HG03520 (cell line): ENCODE data around the gene EFR3B.
"Not testable (repeated sequence)": the region's sequence is repeated elsewhere in the genome, so short reads cannot be mapped to it uniquely, and the experiment has no call there.

ENCODE experiments used
- ATAC-seq: cut with Tn5 transposase; IDR thresholded peaks from one replicate; pipeline ENCODE4 v1.9.1; 2021; ENCODE audit warnings: mild to moderate bottlenecking, moderate library complexity; ENCODE audit not compliant: unreplicated experiment

Gene EFR3B

DNA sequence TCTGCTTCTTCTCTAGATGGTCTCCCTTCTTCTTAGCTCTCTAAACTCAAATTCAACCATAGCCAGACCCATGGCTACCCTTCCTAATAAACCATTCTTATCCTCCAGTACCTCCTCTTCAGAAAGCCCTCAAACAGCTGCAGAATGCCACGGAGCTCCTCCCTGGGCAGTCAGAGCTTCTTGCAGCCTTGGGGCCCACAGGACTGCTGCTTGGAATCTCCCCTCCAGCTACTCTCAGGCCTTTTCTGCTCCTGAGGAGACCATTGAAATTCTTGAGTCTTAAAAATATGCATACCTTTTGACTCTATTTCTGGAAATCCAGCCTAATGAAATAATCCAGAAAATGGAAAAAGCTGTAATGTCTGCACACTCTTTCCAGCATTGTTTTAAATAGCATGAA, 30.7 kb downstream of the EFR3B start:
- ATAC-seq = no peak

DNA sequence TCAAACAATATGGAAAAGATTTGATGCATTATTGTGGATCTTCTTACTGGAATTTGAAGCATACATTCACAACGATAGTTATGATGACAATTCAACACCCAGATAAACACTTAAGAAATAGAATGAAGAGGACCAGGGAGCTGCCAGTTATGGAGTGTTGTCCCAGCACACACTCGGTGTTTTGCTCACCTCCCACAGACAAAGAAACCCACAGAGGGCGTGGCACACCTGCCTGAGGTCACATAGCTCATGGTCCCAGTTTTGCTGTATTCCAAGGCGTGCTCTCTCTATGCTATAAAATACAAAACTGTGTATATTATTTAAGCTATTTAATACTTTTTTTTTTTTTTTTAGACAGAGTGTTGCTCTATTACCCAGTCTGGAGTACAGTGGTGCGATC, 31.1 kb downstream of the EFR3B start:
- no peak for ATAC-seq

DNA sequence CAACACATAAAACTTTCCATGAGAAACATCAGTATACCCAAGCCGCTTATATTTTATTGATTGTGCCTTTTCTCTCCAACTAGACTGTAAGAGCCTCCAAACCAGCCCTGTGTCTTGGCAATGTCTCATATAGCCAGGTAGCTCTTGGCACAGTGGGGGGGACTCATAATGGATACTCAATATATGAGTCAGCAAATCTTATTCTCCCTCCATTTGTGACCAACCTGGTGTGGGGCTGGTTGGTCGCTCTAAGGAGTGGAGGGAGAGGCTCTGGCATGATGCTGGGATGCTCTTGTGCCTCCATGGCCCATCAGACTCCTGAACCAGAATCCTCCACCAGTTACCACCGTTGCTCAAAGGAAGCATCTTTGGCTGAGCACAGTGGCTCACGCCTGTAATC, 32.0 kb downstream of the EFR3B start:
- no peak for ATAC-seq

DNA sequence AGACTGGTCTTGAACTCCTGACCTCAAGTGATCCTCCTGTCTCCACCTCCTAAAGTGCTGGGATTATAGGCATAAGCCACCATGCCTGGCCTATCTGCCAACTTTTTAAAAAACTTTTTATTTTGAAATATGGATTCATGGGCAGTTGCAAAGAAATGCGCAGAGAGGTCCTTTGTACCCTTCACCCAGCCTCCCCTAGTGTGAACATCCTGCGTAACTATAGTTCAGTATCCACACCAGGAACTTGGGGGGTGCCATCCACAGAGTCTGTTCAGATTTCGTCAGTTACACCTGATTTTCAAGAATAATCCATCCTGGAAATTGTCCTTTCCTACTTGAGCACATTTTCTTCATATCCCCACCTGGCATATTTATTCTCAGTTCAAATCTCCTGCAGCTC, 33.0 kb downstream of the EFR3B start:
- ATAC-seq = no peak

DNA sequence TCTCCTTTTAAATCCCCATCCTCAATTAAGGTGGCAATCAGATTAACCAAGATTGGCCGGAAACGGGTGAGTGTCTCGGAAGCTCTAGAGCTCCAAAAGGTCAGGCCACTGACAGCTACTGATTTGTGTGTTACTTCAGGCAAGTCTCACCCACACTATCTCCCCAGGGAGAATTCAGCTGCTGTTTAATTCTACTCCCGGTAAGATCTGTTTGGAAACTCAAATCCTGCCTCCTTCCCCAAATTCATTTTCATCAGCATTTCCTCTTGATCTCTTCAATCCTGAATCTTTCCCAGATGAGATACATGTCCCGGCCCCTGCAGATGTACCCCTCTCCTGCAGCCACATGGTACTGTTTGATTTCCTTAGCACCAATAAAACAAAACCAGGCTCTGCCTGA, 34.9 kb downstream of the EFR3B start:
- no peak for ATAC-seq

DNA sequence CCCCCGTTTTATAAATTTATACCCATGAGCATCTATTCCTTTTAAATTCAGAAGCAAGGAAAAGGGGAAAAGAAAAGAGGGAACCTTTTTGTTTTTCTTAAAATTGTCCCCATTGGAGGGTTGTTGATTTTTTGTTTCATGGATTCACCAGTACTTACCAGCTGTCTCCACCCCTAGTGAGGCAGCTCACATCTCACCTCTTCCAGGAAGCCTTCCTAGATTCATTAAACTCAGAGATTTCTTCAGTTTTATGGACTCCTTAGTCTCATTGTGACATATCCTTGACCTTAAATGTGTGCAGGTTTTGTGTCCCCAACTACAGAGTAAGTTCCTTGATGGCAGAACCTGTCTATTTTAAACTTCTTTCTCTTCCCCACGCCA, 35.9 kb downstream of the EFR3B start:
- no peak for ATAC-seq

DNA sequence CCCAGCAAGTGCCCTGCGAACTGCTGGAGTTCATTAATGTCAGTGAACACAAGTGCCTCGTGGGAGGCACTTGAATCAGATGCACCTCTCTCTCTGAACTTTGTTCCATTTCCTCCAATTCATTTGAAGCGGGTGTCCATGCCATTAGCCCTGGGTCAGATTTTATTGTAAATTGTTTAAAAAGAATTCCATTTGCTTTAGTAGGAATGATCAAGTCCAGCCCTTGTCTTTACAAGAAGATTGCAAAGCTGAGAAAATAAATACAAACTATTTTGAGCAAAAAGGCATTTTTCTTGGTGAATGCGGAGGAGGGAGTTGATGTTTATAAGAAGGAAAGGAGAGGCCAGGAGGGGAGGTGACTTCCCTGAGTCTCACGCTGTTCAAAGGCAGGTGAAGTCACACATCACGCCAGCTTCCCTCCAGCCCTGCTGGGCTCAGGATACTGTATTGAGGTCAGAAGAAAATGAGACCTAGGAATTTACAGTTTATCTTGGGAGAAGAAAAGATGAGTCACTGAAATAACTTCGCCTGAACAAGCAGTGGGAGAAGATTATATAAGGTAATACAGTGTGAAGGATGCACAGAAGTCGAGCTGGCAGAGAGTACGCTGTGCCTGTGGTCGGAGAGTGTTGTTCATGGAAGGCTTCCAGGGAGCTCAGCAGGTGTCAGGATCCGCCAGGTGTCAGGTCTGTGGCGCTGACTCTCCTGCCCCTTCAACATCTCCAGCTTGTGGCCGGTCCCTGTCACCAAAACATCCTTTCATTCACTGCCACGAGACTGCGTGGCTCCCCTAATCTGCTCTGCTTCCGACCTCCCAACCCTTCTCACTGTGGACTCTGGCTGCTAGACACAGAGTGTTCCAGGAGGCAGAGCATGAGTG, 36.5 kb downstream of the EFR3B start:
- no peak for ATAC-seq

DNA sequence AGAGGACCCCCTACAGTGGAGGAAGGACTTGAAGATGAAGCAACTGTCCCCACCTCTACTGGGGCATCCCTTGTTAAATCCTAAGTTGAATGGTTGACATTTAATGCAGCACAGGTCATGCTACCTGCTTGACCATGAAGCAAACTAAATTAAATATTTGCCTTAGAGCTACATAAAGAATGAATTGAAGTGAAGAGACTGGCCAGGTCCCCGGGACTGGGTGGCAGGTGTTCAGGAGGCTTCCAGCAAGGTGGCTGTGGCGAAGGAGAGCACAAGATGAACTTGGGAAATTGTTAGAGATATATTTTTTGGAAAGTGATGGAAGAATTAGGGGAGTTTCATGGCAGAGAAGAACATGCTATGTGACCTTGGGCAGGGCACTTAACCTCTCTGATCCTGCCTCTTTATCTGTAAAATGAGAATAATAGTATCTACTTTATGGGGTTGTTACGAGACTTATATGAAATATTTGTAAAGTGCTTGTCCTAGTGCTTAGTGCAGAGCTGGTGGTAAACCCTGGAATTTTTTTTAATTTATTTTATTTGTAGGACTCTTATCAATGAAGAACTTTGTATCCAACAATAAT, 37.3 kb downstream of the EFR3B start:
- ATAC-seq = no peak

DNA sequence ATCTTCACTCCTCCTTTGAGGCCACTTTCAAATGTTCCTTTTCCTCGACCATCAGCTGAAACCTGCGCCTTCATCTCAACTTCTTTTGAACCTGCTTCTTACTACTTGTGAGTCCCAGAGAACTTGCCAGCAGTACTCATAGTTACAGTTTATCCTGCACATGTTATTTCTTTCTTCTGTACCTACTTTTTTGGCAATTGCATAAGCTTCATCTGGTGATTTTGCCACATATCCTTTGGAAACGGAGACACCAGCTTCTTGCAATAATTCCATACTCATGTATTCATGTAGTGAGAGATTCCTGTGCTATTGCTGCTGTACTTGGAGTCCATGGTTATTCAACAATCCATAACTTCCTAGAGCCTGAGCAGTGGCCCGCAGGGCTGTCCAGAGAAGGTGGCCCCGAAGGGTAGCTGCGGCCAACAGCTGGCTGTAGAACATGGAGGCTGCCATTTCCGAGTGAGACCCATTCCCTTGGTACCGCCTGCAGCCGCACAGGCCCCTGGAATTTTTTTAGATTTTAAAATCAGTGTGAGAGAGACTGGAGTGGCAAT, 39.4 kb downstream of the EFR3B start:
- ATAC-seq = no peak

DNA sequence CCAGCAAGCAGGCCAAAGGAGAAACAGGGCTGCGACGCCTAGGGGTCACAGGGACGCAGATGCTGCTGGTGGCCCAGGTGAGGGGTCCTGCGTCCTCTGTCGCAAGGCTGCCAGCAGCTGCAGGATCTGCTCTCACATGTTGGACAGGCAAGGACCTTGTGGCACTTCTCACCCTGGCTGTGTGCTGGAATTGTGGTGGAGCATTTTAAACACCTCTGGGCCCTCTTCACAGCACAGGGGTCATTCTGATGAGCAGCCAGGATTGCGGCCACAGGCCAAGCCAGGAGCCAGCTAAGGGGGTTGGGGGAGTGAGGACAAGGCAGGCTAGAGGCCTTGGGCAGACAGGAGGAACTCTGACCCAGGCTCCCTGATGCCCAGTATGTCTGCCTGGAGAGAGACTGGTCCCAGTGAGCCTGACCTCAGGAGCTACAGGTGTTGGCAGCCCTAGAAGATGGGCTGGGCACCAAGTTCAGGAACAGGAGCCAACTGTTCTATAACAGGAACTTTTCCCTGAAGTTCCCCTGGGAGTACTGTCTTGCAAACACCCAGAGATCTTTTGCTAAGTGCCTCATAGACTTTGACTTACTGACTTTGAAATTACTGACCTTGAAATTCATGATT, 40.2 kb downstream of the EFR3B start:
- no peak for ATAC-seq

DNA sequence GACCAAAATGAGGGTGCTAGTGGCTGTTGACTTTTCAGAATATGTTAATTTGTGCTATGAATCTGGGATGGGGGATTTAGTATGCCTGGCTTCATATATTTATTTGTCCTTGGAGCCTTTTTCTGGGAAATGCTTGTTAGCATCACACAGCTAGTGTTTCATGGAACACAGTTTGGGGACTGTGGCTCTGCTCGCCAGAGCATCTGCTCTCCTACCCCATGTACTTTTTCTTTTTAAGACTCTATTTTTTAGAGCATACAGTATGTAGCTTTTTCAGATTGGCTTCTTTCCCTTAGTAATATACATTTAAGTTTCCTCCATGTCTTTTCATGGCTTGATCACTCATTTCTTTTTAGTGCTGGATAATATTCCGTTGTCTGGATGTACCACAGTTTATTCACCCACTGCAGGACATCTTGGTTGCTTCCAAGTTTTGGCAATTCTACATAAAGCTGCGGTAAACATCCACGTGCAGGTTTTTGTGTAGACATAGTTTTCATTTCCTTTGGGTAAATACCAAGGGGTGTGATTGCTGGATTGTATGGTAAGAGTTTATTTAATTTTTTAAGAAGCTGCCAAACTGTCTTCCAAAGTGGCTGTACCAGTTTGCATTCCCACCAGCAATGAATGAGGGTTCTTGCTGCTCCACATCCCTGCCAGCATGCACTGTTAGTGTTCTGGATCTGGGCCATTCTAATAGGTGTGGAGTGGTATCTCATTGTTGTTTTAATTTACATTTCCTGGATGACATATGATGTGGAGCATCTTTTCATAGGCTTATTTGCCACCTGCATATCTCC, 44.1 kb downstream of the EFR3B start:
- ATAC-seq = no peak

DNA sequence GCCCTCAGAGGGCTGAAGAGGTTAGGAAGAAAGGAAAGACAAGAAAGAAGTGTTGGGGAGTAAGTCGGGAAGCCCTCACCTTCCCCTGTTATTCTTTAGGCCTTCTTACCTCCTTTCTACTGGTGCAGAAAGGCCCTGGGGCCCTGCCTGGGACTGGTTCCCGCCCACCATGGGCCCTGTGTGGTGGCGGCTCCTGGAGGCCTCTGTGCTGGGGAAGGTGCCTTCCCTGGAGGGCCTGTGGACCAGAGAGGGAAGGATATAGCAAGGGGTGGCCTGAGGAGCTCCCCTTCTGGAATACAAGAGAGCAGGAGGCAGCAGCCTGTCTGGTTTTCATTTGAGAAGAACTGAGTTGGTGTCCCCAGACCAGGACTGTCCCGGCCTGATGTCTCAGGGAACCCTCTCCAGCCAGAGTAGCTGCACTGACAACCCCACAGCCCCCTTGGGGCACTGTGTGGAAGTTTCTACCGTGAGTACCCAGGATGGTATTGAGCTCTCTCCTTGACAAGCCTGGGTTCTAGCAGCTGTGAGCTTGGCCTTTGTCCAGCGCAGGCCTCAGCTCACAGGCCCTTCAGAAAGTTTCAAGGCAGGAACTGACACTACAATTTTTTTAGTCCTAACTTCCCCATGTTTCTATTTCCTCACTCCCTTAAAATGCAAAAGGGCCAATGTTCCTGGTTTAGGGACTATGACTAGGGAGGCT, 47.1 kb downstream of the EFR3B start:
- no peak for ATAC-seq

DNA sequence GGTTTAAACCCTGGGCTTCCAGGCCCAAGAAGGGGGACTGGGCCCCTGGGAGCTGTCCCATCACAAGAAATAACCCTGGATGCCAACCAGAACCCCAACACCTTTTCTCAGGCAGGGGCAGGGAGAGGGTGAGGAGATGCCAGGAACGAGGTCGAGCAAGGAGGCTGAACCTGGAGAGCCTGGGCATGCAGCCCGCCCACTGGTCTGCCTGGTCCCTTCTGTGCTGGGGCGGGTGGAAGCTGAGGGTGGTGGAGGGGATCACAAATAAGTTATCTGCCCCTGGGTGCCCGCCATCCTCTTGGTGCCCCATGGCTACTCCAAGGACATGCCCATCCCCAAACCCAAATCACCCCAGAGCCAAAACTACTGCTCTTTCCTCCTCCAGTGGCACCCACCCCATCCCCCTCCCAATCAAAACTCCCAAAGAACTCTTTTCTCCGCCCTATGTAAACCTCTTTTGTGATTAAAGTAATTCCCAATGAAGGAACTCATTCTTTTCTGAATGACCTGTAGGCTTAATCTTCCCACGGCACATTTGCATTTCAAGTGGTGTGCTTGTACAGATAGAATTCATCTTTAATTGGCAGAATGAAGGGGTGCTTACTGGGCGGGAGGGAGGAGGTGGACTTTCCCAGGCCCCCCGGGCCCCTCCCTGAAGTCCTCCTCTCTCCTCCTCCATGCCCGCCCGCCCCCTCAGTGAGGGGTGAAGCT, 47.9 kb downstream of the EFR3B start:
- no peak for ATAC-seq

DNA sequence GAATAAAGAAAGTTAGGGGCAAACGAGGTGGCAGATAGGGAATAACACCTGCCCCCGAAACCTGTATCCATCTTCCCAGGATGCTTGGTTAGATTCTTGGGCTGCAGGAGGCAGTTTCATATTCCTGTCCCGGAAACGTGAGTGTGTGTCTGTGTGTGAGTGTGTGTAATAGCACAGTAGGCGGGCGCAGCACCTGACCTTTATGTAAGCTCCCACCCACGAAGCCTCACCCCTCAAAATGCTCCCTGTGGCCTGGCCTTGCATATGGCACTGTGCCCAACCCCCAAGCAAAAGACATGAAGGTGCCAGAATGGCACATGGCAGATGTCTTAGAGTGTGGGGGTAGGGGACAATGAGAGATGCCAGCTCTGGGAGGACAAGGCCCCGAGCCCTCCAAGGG, 48.9 kb downstream of the EFR3B start:
- ATAC-seq = no peak

DNA sequence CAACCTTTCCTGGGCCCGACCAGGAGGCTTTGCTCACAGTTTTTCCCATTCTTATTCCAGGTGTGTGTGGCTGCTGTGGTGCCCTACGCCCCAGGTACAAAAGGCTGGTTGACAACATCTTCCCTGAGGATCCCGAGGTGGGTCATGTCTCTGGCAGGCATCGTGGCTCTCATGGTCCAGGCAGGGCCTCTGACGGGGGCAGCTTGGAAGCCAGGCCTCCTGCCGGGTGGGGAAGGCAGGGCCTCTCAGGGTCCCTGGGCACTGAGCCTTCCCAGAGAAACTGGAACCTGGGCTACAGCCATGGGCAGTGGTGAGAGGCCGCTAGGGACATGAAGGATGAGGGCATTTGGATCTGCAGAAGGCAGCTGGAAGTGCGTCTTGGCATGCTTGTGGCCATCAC, 49.4 kb downstream of the EFR3B start:
- ATAC-seq = no peak

DNA sequence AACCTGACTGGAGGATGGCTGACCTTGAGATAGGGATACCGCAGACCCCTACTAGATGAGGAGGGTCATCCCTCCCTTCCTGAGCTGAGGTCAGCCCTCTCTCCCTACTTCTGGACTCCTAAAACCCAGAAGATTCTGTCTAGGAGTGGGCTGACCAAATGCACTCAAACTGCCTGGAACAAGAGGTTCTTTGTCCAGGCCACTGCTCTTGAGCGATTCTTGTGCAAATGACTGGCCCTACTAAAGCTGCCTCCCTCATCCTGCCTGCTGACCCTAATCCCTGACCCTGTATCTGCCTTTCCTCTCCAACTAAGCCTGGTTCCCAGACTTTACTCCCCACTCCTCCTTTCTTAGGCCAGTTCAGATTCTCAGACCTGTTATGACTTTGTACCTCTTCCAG, 56.2 kb downstream of the EFR3B start:
- no peak for ATAC-seq

DNA sequence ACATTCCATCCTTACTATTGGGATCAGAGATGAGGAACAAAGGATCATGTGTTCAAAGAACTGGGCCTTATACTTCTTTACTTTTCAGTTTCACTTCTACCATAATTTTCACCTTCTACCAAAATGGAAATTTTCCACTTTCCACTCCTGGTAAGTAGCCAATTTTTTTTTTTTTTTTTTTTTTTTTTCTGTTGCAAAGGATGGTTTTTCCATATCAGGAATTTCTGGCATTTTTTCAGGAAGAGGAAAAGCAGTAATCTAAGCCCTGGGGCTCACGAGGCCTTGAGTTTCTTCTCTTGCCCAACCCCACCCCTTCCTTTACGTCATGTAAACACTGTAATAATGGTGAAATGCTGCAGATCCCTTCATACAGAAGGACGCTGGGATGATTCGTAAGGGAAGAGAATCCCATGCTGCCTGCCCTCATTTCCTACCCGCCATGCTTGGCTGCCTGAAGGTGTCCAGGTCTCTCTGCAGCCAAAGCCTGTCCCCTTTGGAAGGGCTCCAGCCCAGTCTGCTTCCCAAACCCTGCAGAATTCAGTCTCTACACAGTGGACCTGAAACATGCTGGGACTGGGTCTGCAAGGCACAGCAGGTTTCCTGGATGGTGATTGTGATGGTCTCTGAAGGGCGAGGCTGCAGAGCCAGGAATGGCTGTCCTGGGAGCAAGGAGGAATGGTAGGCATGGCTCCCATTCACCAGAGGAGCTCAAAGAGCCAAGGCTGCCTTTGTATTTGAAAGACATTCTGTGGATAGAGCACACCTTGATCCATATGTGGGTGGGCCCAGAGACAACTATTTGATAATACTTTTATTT, 57.0 kb downstream of the EFR3B start:
- no peak for ATAC-seq

DNA sequence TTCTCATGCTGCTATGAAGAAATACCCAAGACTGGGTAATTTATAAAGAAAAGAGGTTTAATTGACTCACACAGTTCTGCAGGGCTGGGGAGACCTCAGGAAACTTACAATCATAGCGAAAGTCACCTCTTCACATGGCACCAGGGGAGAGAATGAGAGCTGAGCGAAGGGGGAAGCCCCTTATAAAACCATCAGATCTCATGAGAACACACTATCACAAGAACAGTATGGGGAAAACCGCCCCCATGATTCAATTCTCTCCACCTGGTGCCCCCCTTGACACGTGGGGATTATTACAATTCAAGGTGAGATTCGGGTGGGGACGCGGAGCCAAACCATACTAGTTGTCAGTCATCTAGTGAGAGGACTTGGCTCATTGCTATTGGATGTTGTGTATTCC, 60.5 kb downstream of the EFR3B start:
- not testable (repeated sequence) for ATAC-seq

DNA sequence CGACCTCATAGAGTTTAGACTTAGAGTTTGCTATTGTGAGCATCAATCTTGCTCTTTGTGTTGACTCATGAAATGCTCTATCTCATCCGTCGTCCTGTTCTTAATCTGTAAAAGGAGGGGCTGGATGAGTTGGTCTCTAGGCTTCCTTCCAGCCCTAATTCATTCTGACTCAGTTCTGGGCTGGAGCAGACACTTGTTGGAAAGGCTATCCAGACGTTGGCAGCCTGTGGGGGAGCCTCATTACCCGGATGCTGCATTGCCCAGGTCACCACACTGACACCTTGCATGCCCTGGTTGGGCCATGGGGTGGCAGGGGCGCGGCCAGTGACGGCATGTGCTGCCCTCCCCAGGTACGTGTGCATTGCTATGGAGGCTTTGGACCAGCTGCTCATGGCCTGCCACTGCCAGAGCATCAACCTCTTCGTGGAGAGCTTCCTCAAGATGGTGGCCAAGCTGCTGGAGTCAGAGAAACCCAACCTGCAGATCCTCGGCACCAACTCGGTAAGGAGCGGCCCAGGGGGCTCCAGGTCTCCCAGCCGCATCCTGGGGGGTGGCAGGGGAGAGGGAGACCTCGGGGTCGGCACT, 61.5 kb downstream of the EFR3B start:
- ATAC-seq = no peak
